ENCODE measurements around the gene HOXA13. TPM values are rescaled to one million over a fixed set of nuclear protein-coding genes. Genes with fewer than 3 reads are reported as not detected.

HOXA13 gene
- total and polyA plus RNA-seq, 2 donors (not counting 1 experiment from before 2014, with no cell fraction given) = not detected

DNA sequence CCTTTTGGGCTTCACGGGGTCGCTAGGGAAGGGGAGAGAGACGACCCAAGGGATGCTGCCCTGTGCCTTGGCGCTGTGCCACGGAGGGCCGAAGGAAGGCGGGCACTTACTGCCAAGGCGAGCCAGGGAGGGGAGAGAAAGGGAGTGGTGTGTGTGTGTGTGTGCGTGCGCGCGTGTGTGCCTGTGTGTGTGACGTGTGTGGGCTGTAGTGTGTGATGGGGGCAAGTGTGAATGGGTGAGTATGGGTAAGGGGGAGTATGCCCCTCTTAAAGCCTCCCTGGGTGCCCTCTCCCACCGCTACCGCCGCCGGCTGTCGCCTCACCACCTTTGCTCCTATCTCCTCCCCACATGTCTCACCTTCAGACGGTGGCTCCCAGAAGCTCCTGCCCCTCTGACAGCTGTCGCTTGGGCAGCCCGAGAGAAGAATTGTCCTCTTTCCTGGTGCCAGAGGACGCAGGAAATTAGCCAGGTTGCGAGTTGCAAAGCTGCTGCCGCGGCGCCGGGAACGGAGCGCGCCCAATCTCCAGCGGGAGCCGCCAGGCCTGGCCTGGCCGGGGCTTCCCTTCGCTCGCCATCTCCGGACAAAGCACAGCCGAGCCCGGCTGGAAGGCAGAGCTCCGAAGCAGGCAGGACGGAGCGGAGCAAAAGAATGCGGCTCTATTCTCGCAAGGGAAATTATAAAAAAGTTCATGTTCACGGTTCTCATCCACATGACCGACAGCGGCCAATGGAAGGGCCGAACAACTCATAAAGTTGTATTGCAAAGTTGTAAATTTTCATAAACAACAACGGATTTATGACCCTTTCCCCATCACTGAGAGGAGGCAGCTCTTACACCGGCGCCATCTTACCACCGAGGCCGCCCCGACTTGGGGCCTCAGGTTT, 47.7 kb downstream of the HOXA13 start, which contains the start of gene HOXA3:
Gene HOXA3 (minus strand): TSS at position 653 of the 885 bp plus-strand sequence. CDS start 41,943 bp downstream, outside the sequence.
- H3K4me3 ChIP-seq (ENCODE audit: control extremely low read depth in 1 of 5, extremely low read depth in 1 of 5, insufficient read depth in 1 of 5, low read depth in 2 of 5, low read length in 4 of 5) = peak within 1 kb of the TSS in 2 of 5 experiments; percentile 46 to 48
- peak within 1 kb of the TSS; percentile 30 for H3K9ac ChIP-seq (ENCODE audit: low read length)
- H3K27ac ChIP-seq (ENCODE audit: low read length in 2 of 2) = no peak within 1 kb of the TSS
- intact Hi-C loops (cut with micrococcal nuclease) = loop anchor here (1.0 to 5.0 kb wide), 3 partner anchors 35 to 769 kb away; partner anchors contain the start of gene HOXA11
- WGBS (ENCODE audit: insufficient coverage) = 1% methylated on average over 47 of the region's 53 CpGs
- H3K27me3 ChIP-seq (replicated peaks in 1 of 4; ENCODE audit: control extremely low read depth in 1 of 4, control insufficient read depth in 3 of 4, insufficient read depth in 4 of 4, low read length in 3 of 4) = peaks cover 1 to 98% (median 84%) of the 10 kb centered on the region in 4 experiments
- peaks cover 0 to 89% (median 13%) of the 10 kb centered on the region in 3 donors for H3K9me3 ChIP-seq (ENCODE audit: control extremely low read depth in 1 of 3, control insufficient read depth in 2 of 3, insufficient read depth in 1 of 3, low read length in 2 of 3)
- peaks cover 10% of the 10 kb centered on the region for H4K20me1 ChIP-seq (ENCODE audit: control insufficient read depth, insufficient read depth, low read length, poor library complexity, severe bottlenecking)
- H3K36me3 ChIP-seq (replicated peaks in 1 of 2; ENCODE audit: control extremely low read depth in 1 of 2, control insufficient read depth in 1 of 2, extremely low read depth in 1 of 2, insufficient read depth in 2 of 2, low read length in 1 of 2) = no peaks in the 10 kb centered on the region
- ChIA-PET POLR2A (no interaction called here), CTCF (interaction anchor here (0.8 to 6.9 kb wide), 8 partner anchors 10 to 1298 kb away, joined by 3 to 52 read pairs (median 4); no protein-coding TSS in a partner anchor)
- peaks cover 66 to 76% of the 10 kb centered on the region in 2 donors for H3K4me1 ChIP-seq (ENCODE audit: control insufficient read depth in 2 of 2, insufficient read depth in 2 of 2, low read length in 2 of 2)
- no peak for ATAC-seq (ENCODE audit: low read depth)
- peak; percentile 48 for DNase-seq
- peak within 1 kb of the TSS; percentile 79 for H3K4me2 ChIP-seq (replicated peaks; ENCODE audit: low read depth, low read length, poor library complexity, severe bottlenecking)
- Mint-ChIP-seq H3K9me3 (ENCODE audit: insufficient read depth) (no peaks in the 10 kb centered on the region), H3K4me3 (peak within 1 kb of the TSS; percentile 83), H3K27ac (peak within 1 kb of the TSS; percentile 73), H3K4me1 (peaks cover 46% of the 10 kb centered on the region), H3K27me3 (peaks cover 68% of the 10 kb centered on the region)
- TF ChIP-seq, protein P1, sequence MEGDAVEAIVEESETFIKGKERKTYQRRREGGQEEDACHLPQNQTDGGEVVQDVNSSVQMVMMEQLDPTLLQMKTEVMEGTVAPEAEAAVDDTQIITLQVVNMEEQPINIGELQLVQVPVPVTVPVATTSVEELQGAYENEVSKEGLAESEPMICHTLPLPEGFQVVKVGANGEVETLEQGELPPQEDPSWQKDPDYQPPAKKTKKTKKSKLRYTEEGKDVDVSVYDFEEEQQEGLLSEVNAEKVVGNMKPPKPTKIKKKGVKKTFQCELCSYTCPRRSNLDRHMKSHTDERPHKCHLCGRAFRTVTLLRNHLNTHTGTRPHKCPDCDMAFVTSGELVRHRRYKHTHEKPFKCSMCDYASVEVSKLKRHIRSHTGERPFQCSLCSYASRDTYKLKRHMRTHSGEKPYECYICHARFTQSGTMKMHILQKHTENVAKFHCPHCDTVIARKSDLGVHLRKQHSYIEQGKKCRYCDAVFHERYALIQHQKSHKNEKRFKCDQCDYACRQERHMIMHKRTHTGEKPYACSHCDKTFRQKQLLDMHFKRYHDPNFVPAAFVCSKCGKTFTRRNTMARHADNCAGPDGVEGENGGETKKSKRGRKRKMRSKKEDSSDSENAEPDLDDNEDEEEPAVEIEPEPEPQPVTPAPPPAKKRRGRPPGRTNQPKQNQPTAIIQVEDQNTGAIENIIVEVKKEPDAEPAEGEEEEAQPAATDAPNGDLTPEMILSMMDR (IDR thresholded peaks at IDR 0.05) = no peak
- peak; percentile 75 for TF ChIP-seq EZH2 (IDR thresholded peaks at IDR 0.05; ENCODE audit: borderline replicate concordance, insufficient read depth, low read depth, low read length, poor library complexity, severe bottlenecking)
- H2AFZ ChIP-seq (ENCODE audit: insufficient read depth, low read depth, low read length, poor library complexity, severe bottlenecking) = no peak within 1 kb of the TSS
- H3K79me2 ChIP-seq (ENCODE audit: control insufficient read depth, insufficient read depth, low read length) = no peaks in the 10 kb centered on the region
